Hematopoietic multipotent progenitor cell treated with erythropoietin and hydrocortisone succinate and interleukin-3 and kit ligand, for 4 days (in vitro differentiated cells): Measurements from ENCODE around the gene EREG.

Experiments used
- DNase-seq: peaks from one replicate; pipeline ENCODE4 v3.0.0-alpha.2; 2015

The EREG gene

DNA sequence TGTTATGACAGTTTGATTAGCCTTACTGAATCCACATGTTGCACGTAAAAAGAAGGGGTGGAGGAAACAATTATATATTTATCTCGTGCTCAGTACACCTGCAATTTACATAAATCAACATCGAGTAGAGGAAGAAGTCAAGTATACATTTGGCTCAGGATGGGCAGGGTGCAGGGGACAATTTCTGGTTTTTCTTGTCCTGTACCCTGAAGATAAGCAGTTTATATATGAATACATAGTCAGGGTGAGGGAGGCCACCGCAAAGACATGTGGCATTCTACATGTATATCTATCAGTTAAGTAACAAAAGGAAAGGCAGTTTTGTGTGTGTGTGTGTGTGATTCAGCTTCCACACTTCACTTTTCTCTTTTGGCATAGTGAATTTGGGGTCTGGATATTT is 11.1 kb upstream of the EREG start:
- DNase-seq = peak; percentile 92

DNA sequence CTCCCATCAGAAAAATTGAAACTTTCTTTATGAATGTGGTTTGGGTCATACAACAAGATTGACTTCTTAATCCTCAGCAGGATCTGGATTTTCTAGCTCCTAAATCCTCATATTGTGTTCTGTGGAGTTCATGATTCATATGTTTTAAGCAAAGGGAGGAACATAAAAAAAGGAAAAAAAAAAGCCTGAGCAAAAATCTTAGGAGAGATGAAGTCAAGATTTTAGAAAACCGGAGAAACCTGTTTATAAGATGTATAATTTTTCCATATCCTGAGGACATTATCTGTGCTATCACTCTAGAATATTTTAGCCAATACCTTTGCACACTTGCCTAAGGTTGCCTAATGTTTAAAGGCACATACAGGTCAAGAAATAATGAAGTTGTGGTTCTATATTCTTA is 7.0 kb upstream of the EREG start:
- DNase-seq = no peak

GRCh38 chr4:74361671-74362070 is 3.3 kb upstream of the EREG start:
- peak; percentile 64 for DNase-seq

DNA sequence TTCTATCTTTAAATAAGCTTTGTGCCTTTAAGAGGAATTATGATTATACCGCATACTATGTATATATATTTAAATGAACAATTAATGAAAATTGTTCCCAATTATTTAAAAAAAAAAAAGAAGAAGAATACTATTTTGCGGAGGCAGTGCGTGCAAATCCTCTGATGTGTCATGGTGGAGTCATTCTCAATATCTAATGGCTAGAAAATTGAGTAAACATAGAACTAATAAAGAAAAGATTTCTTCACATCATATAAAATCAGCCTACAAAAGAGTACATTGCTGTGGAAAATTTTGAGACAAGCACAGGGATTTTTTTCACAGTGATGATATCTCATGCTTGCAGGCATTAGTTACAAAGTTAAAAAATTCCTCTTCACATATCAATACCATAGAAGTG is 2.6 kb upstream of the EREG start:
- DNase-seq = peak; percentile 49

DNA sequence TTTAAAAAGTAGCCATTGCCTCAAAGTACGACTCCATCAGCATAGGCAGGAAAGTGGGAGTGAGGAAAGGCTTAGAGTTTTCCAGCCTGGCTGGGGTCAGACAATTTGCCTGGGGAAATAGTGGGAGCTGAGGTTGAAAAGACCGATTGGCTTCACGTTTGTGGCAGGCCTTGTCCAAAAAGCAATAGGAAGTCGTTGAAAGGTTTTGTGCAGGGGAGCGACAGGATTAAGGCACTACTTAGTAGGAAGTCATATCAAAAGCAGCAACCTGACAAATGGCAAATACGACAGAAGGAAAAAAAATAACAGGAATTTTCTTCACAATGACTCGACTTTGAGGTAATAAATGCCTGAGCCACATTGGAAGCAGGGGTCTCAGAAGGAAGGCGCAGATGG is 691 bp upstream of the EREG start:
- DNase-seq = peak; percentile 74

- DNase-seq = peak; percentile 68
Observed at GRCh38 chr4:74365761-74366160, 816 bp downstream of the EREG start.

GRCh38 chr4:74366367-74366911 is 1.5 kb downstream of the EREG start:
- peak; percentile 55 for DNase-seq

GRCh38 chr4:74367656-74368290 is 2.8 kb downstream of the EREG start:
- DNase-seq = peak; percentile 61

GRCh38 chr4:74368596-74368995 is 3.7 kb downstream of the EREG start:
- no peak for DNase-seq

DNA sequence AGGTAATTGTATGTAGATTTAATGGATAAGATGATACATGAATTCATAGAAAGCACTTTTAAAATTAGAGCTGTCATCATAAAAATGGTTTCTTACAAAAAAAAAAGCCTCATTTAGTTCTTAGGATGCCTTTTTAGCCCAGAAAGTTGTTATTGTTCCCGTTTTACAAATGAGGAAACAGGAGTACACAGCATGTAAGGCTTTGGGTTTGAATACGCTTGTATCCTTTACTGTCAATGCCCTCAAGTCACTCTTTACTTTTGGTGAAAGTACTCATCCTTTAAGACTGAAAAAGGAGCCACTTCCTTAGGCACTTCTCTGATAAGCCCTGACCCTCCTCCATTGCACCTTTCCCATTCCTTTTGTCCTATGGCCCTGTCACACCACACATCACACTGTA is 4.9 kb downstream of the EREG start:
- peak; percentile 50 for DNase-seq

DNA sequence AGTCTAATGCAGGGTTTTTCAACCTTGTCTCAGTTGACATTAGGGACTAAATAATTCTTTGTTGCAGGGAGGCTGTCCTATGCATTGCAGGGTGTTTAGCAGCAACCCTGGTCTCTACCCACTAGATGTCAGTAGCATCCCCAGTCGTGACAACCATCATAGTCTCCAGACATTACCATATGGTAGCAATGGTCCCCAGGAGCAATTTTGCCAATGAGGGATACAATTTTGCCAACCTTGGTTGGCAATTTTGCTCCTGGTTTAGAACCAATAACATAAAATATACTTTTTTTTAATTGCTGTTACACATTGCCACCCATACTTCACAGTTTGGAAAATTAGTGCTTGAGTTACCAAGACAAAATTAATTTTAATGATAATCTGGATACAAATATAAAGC is 6.0 kb downstream of the EREG start:
- peak; percentile 93 for DNase-seq

- no peak for DNase-seq
Observed at GRCh38 chr4:74374128-74374527, 9.2 kb downstream of the EREG start.

DNA sequence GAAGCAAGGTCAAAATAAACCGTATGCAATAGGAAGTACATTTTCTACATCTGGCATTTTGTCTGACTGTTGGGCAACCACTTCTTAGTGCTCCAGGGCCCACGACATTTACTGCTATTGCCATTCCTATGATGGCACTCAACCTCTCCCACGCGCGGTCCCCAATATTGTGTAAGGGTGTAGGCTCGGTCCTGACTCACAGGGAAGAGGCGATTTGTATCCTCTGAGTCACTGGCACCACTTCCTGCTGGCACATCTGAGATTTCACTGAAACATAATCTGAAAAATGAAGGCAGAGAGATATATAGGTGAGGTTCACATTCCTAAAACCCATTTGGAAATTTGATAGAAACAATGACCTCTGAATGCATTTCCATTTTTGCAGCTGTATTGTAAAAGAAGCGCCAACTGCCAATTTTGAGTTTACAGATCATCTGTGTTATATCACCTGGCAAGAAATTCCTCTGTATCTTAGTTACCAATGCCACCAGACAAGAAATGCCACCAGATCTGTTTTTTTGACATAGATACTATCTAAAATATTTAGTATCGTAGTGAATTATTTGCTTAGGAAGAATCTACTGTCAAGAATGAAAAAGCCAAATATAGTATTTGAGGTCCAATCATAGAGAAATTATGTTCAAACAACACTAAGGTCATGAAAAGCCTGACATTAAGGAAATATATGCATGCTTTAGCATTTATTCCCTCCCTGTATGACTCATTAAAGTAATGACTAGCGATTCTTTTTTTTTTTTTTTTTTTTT is 9.8 kb downstream of the EREG start:
- peak; percentile 68 for DNase-seq

GRCh38 chr4:74375824-74376426 is 11.0 kb downstream of the EREG start:
- no peak for DNase-seq

DNA sequence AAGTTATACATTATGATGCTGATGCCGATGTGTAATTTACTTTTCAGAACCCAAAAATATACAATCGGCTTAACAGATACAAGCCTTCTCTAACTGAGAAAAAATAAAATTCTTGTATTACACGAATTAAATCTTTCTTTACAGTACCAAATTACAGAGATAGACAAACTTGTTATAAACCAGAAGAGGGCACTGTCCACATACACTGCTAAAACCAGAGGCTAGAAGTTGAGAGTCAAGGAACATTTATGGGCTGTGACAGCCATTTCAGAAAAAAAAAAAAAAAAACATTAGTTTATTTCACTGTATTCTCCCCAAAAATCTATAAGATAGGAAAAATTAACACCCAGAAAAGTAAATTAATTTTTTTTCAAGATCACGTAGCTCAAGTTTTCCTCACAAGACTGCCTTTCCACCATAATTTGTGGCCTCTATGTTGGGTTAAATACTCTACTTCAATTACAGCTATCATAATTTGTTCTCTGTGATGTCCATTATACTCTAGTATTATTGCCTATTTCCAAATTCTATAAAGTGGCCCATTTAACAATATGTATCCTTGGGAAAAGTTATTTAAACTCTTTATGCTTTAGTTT is 12.0 kb downstream of the EREG start:
- peak; percentile 88 for DNase-seq

- DNase-seq = no peak
Observed at GRCh38 chr4:74377714-74378113, 12.8 kb downstream of the EREG start.

DNA sequence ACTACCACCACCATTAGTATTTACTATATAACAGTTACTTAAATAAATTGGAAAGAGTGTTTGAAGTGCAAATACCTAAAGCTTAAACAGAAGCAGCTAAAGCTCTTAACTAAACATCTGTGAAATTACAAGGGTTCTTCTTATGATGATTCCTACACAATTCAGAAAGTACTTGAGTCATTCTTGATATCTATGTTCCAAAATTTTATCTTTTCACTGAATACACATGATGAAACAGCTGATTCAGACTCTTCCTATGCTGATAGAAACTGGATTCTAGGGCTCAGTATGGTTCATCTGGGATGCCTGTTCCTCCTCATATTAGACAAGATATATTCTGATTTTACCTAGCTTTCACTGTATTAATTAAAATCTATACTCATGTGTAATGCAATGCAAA is 13.6 kb downstream of the EREG start:
- no peak for DNase-seq

- no peak for DNase-seq
Observed at GRCh38 chr4:74379912-74380311, 15.0 kb downstream of the EREG start.

DNA sequence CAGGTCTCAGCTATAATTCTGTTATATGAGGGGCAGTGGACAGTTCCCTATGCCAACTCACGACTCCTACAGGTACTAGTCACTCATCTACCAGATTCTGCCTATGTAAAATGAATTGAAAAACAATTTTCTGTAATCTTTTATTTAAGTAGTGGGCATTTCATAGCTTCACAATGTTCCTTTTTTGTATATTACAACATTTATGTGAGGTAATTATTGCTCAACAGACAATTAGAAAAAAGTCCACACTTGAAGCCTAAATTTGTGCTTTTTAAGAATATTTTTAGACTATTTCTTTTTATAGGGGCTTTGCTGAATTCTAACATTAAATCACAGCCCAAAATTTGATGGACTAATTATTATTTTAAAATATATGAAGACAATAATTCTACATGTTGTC is 20.4 kb downstream of the EREG start:
- DNase-seq = no peak

DNA sequence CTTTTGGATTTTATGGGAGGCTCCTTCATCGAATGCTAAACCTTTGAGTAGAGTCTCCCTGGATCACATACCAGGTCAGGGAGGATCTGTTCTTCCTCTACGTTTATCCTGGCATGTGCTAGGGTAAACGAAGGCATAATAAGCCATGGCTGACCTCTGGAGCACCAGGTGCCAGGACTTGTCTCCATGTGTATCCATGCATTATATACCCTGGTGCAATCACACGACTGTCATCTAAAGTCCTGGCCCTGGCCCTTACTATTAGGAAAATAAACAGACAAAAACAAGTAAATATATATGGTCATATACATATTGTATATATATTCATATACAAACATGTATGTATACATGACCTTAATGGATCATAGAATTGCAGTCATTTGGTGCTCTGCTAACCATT is 21.2 kb downstream of the EREG start:
- no peak for DNase-seq

GRCh38 chr4:74387790-74388189 is 22.8 kb downstream of the EREG start:
- DNase-seq = no peak

GRCh38 chr4:74389494-74389893 is 24.5 kb downstream of the EREG start:
- DNase-seq = no peak

GRCh38 chr4:74390677-74391076 is 25.7 kb downstream of the EREG start:
- DNase-seq = no peak

DNA sequence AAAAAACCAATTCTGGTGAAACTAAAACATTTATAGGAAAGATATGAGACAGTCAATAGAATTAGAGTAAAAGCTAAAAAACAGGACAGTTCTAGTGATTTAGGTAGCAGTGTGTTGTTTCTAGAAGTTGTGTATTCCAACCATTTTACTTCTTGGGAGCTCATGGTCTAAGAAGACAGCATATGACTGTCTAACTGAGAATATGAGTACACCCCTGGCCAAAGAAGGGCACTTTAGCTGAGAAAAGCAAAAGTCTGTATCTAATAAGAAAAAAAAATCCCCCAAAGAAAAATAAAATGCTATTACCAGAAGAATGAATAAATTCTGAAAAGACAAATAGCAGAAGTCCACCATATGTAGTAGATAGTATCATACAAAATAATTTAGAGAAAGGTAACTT is 26.4 kb downstream of the EREG start:
- no peak for DNase-seq
